Ovary (tissue), 9 donors: ENCODE measurements around the gene OR2Y1. TPM values are rescaled to one million over a fixed set of nuclear protein-coding genes. Genes with fewer than 3 reads are reported as not detected.

Experiments used
- DNase-seq, 5 donors: peaks; one replicate each; pipeline ENCODE4 v3.0.0-alpha.2; 2019 to 2020
- H3K27ac ChIP-seq, 2 donors: fragments of 200-600 bp; one replicate each; pipeline versions ENCODE4 v1.5.1 to v1.8.0; 2019 to 2022
- H3K27me3 ChIP-seq: fragments of 200-600 bp; one replicate; pipeline ENCODE4 v1.8.0; 2022
- H3K36me3 ChIP-seq: fragments of 200-600 bp; sonication (generic); one replicate; pipeline ENCODE4 v1.5.1; 2019
- H3K4me1 ChIP-seq: one replicate; pipeline ENCODE4 v1.8.1; 2013; ENCODE audit warnings: mild to moderate bottlenecking, moderate library complexity; ENCODE audit not compliant: insufficient read depth
- H3K4me3 ChIP-seq: fragments of 200-600 bp; sonication (generic); one replicate; pipeline ENCODE4 v1.5.1; 2017
- H3K9me3 ChIP-seq, 2 donors: fragments of 200-600 bp in 1 of 2; sonication (generic) in 1 of 2; one replicate each; pipeline versions ENCODE4 v1.5.1 to v1.8.1; 2013 to 2019; ENCODE audit warnings: mild to moderate bottlenecking in 1 of 2, moderate library complexity in 1 of 2
- EP300 ChIP-seq: sonication (generic); formaldehyde crosslinking; IDR thresholded peaks from one replicate; pipeline ENCODE4 v1.6.1; 2017; ENCODE audit warnings: antibody characterized with exemption
- POLR2A ChIP-seq: fragments of 450-650 bp; IDR thresholded peaks from one replicate; pipeline ENCODE4 v1.6.1; 2017; ENCODE audit warnings: antibody characterized with exemption, mild to moderate bottlenecking, moderate library complexity
- WGBS, 3 donors: extraction: QIAGEN DNeasy Blood & Tissue Kit in 1 of 3; methylation state at CpG; one replicate each; pipeline versions ENCODE4 v1.1.5 to v1.1.7; 2013 to 2017; 5-methylcytosine and 5-hydroxymethylcytosine counted together
- intact Hi-C, 4 donors: fragments of 100-400 bp; cut with DNase I; formaldehyde crosslinking; loops; one replicate each; pipeline versions ENCODE4 v1.11.0 to v1.15.1; 2022 to 2023
- polyA plus RNA-seq, 2 donors: library from polyadenylated mRNA; stranded (reverse); fragments of 200-250 nt in 1 of 2; fragments of 350-450 nt in 1 of 2; fragmentation: Illumina TruSeq in 1 of 2; extraction: RNeasy Lipid Tissue Mini Kit (QIAGEN cat#74804) in 1 of 2; gene quantifications; one replicate each; pipeline ENCODE4 v1.2.3, GENCODE V29; 2013 to 2014
- total RNA-seq, 7 donors: library from RNA; depleted of rRNA in 2 of 7; stranded (reverse); fragments of >200 nt in 2 of 7; fragmentation: NEBNext Ultra II Directional in 3 of 7; extraction: Animal tissue kit (Norgen Biotek cat#: 25700) in 3 of 7; gene quantifications; one replicate each; pipeline versions ENCODE4 v1.1.0 to v1.2.4, GENCODE V29; 2016 to 2023
- TF ChIP-seq, protein P1 (sequence below), 3 donors: fragments of 450-650 bp in 2 of 3; fragments of 200-600 bp in 1 of 3; IDR thresholded peaks; one replicate each; pipeline versions ENCODE4 v1.5.1 to v1.8.0; 2016 to 2022; ENCODE audit warnings: antibody characterized with exemption in 3 of 3, mild to moderate bottlenecking in 1 of 3
- donor health status: DM: no; HTN: no; CAD: no; lungs with moderate emphysema.
- donor health status: DM: no; HTN: no; CAD: no.
- donor health status: Bipolar disorder and iron deficiency.
- donor health status: DM: yes; HTN: yes; CAD: no.
- donor health status: DM: no; HTN: no; CAD: no.
- donor health status: DM: yes; HTN: yes; CAD: no.

Gene OR2Y1
- total and polyA plus RNA-seq, 9 donors, result not detected

GRCh38 chr5:180779985-180780610 lies 40.2 kb upstream of the OR2Y1 start:
- intact Hi-C loops, result loop anchor here (5.0 to 10.0 kb wide), 5 partner anchors 85 to 405 kb away; partner anchors contain the start of genes BTNL9 (in 1 of the 4) and ZFP62 (in 1 of the 4)
- H3K4me3 ChIP-seq, result no peak overlapping the region
- H3K27me3 ChIP-seq, result no peaks in the 10 kb centered on the region
- H3K9me3 ChIP-seq, result no peaks in the 10 kb centered on the region
- H3K36me3 ChIP-seq, result no peaks in the 10 kb centered on the region
- DNase-seq, result no peak
- TF ChIP-seq POLR2A (no peak), EP300 (no peak)
- TF ChIP-seq, protein P1, sequence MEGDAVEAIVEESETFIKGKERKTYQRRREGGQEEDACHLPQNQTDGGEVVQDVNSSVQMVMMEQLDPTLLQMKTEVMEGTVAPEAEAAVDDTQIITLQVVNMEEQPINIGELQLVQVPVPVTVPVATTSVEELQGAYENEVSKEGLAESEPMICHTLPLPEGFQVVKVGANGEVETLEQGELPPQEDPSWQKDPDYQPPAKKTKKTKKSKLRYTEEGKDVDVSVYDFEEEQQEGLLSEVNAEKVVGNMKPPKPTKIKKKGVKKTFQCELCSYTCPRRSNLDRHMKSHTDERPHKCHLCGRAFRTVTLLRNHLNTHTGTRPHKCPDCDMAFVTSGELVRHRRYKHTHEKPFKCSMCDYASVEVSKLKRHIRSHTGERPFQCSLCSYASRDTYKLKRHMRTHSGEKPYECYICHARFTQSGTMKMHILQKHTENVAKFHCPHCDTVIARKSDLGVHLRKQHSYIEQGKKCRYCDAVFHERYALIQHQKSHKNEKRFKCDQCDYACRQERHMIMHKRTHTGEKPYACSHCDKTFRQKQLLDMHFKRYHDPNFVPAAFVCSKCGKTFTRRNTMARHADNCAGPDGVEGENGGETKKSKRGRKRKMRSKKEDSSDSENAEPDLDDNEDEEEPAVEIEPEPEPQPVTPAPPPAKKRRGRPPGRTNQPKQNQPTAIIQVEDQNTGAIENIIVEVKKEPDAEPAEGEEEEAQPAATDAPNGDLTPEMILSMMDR (IDR thresholded peaks at IDR 0.05), result no peak
- no peak overlapping the region for H3K27ac ChIP-seq
- 77 to 84% (median 79%) methylated on average over 10 of the region's 10 CpGs for WGBS, 3 donors
- H3K4me1 ChIP-seq, result peaks cover 1% of the 10 kb centered on the region

DNA sequence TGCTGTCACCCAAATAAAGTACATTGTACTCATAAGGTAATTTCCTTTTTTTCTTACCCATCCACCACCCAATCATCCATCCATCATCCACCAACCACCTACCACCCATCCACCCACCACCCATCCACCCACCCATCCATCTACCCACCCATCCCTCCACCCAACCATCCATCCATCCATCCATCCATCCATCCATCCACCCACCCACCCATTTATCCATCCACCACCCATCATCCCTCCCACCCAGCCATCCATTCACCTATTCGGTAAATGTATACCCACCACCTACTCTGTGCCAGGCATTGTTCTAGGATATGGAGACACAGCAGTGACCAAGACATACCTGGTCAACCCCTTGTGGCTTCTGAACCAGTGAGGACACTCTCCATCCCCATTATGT lies 37.6 kb upstream of the OR2Y1 start:
- H3K4me1 ChIP-seq, result no peaks in the 10 kb centered on the region
- H3K9me3 ChIP-seq, result no peaks in the 10 kb centered on the region
- DNase-seq, result no peak
- H3K27ac ChIP-seq, result no peak overlapping the region
- H3K36me3 ChIP-seq, result no peaks in the 10 kb centered on the region
- H3K27me3 ChIP-seq, result no peaks in the 10 kb centered on the region
- 97 to 100% (median 100%) methylated on average over 1 of the region's 1 CpG for WGBS, 3 donors
- H3K4me3 ChIP-seq, result no peak overlapping the region
- intact Hi-C loops, result loop anchor here in 1 of 4 donors (10.0 kb wide), 1 partner anchor 267 kb away; the partner anchor contains the start of gene BTNL9
- TF ChIP-seq EP300, result no peak
- TF ChIP-seq POLR2A, result no peak
- TF ChIP-seq, protein P1 (IDR thresholded peaks at IDR 0.05), result no peak

GRCh38 chr5:180776376-180776775 lies 36.5 kb upstream of the OR2Y1 start:
- TF ChIP-seq, protein P1 (IDR thresholded peaks at IDR 0.05), result no peak
- TF ChIP-seq POLR2A, result no peak
- no peak for TF ChIP-seq EP300
- H3K9me3 ChIP-seq, result no peaks in the 10 kb centered on the region
- H3K27me3 ChIP-seq, result no peaks in the 10 kb centered on the region
- no peak for DNase-seq
- WGBS, 3 donors, result 95 to 98% (median 98%) methylated on average over 1 of the region's 1 CpG
- H3K4me3 ChIP-seq, result no peak overlapping the region
- intact Hi-C loops, result loop anchor here in 1 of 4 donors (10.0 kb wide), 1 partner anchor 268 kb away; the partner anchor contains the start of gene BTNL9
- H3K4me1 ChIP-seq, result no peaks in the 10 kb centered on the region
- no peaks in the 10 kb centered on the region for H3K36me3 ChIP-seq
- H3K27ac ChIP-seq, result no peak overlapping the region

GRCh38 chr5:180775624-180776023 lies 35.8 kb upstream of the OR2Y1 start:
- H3K4me1 ChIP-seq, result no peaks in the 10 kb centered on the region
- H3K4me3 ChIP-seq, result no peak overlapping the region
- H3K27me3 ChIP-seq, result no peaks in the 10 kb centered on the region
- TF ChIP-seq, protein P1 (IDR thresholded peaks at IDR 0.05), result no peak
- TF ChIP-seq EP300 (no peak), POLR2A (no peak)
- H3K27ac ChIP-seq, result no peak overlapping the region
- H3K36me3 ChIP-seq, result no peaks in the 10 kb centered on the region
- WGBS, 3 donors, result 86 to 94% (median 86%) methylated on average over 7 of the region's 7 CpGs
- no peaks in the 10 kb centered on the region for H3K9me3 ChIP-seq
- intact Hi-C loops, result loop anchor here in 1 of 4 donors (10.0 kb wide), 1 partner anchor 269 kb away; the partner anchor contains the start of gene BTNL9
- no peak for DNase-seq
